Thyroid gland (tissue), 4 donors: ENCODE results near the gene ARMH3.

Source experiments
- POLR2A ChIP-seq, 2 donors: fragments of 450-650 bp; IDR thresholded peaks; one replicate each; pipeline ENCODE4 v1.6.1; 2017; ENCODE audit warnings: antibody characterized with exemption in 2 of 2, mild to moderate bottlenecking in 2 of 2, moderate library complexity in 1 of 2
- TF ChIP-seq, protein P1 (sequence below), 6 experiments: fragments of 200-600 bp in 3 of 6; fragments of 450-650 bp in 3 of 6; sonication (generic) in 3 of 6; IDR thresholded peaks; one replicate each; pipeline ENCODE4 v1.5.1; 2016 to 2019; ENCODE audit warnings: antibody characterized with exemption in 6 of 6, mild to moderate bottlenecking in 2 of 6, inconsistent platforms in 1 of 6, moderate library complexity in 1 of 6

DNA sequence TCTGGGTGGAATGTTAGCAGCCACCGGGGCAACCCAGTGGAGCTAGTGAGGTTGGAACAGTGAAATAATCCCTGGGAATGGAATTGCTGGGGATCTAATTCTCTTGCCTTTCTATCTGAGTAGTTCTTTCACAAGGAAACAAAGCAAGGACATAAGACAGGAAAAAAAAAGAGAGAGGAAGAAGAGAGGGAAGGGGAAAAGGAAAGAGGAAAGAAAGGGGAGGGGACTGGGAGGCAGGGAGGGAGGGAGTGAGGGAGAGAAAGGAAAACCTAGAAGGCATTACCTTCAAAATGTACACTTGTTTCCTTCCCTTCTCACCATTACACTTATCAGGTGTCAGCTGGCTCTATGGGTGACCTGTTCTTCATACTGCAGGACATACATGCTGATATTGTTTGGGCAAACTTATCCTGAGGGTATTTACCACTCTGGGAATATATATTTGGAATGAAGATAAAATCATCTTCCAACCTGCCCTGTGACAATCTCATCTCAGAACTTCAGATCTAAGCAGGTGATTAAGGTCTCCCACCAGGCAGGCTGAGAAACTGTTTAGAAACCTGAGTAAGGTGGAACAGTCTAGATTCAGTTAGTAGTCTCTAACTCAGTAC lies 162.4 kb downstream of the ARMH3 start:
- TF ChIP-seq, protein P1, sequence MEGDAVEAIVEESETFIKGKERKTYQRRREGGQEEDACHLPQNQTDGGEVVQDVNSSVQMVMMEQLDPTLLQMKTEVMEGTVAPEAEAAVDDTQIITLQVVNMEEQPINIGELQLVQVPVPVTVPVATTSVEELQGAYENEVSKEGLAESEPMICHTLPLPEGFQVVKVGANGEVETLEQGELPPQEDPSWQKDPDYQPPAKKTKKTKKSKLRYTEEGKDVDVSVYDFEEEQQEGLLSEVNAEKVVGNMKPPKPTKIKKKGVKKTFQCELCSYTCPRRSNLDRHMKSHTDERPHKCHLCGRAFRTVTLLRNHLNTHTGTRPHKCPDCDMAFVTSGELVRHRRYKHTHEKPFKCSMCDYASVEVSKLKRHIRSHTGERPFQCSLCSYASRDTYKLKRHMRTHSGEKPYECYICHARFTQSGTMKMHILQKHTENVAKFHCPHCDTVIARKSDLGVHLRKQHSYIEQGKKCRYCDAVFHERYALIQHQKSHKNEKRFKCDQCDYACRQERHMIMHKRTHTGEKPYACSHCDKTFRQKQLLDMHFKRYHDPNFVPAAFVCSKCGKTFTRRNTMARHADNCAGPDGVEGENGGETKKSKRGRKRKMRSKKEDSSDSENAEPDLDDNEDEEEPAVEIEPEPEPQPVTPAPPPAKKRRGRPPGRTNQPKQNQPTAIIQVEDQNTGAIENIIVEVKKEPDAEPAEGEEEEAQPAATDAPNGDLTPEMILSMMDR (IDR thresholded peaks at IDR 0.05): no peak
- TF ChIP-seq POLR2A (IDR thresholded peaks at IDR 0.05): no peak
